Keratinocyte (primary cell): Measurements from ENCODE around the gene RETREG3. TPM values are rescaled to one million over a fixed set of nuclear protein-coding genes. Genes with fewer than 3 reads are reported as not detected.

Experiments
- DNase-seq: peaks from one replicate; pipeline ENCODE4 v3.0.0-alpha.2; 2011; ENCODE audit warnings: low read depth, missing footprints, low spot score
- FAIRE-seq: peaks from 2 replicates; lab custom pipeline; 2011; peaks lifted over from hg19 to GRCh38; lab: Jason Lieb, UNC
- H2AFZ ChIP-seq: 2 replicates; pipeline ENCODE4 v1.6.0; 2012; ENCODE audit warnings: low read length, control low read depth, inconsistent platforms; ENCODE audit not compliant: control insufficient read depth
- H3K27ac ChIP-seq: 2 replicates; pipeline ENCODE4 v1.5.1; 2011; ENCODE audit warnings: low read length; ENCODE audit not compliant: control insufficient read depth, insufficient read depth
- H3K27me3 ChIP-seq: 3 replicates; pipeline ENCODE4 v1.6.0; 2011; ENCODE audit warnings: low read length; ENCODE audit not compliant: control insufficient read depth, insufficient read depth; ENCODE audit errors: extremely low read depth
- H3K36me3 ChIP-seq, 2 experiments: 2 replicates in 1 of 2; 3 replicates in 1 of 2; pipeline ENCODE4 v1.5.1; 2011; ENCODE audit warnings: low read length in 2 of 2, mild to moderate bottlenecking in 1 of 2; ENCODE audit not compliant: control insufficient read depth in 2 of 2, insufficient read depth in 2 of 2; ENCODE audit errors: extremely low read depth in 1 of 2
- H3K4me1 ChIP-seq: 3 replicates; pipeline ENCODE4 v1.5.1; 2011; ENCODE audit warnings: low read length; ENCODE audit not compliant: control insufficient read depth, insufficient read depth; ENCODE audit errors: extremely low read depth
- H3K4me2 ChIP-seq: 3 replicates; pipeline ENCODE4 v1.6.0; 2011; ENCODE audit warnings: low read depth, low read length; ENCODE audit not compliant: control insufficient read depth, insufficient read depth; ENCODE audit errors: extremely low read depth
- H3K4me3 ChIP-seq, 3 experiments: fragments of 200-600 bp in 1 of 3; sonication (generic) in 1 of 3; 2 replicates in 2 of 3; 3 replicates in 1 of 3; pipeline ENCODE4 v1.5.1; 2011 to 2016; ENCODE audit warnings: low read length in 3 of 3, mild to moderate bottlenecking in 3 of 3, control low read depth in 2 of 3, inconsistent platforms in 1 of 3, low read depth in 1 of 3, mixed read lengths in 1 of 3, mixed run types in 1 of 3, moderate library complexity in 1 of 3; ENCODE audit not compliant: control insufficient read depth in 2 of 3, insufficient read depth in 2 of 3; ENCODE audit errors: extremely low read depth in 1 of 3
- H3K79me2 ChIP-seq: 2 replicates; pipeline ENCODE4 v1.6.0; 2012; ENCODE audit warnings: low read length; ENCODE audit not compliant: control insufficient read depth, insufficient read depth
- H3K9ac ChIP-seq: 3 replicates; pipeline ENCODE4 v1.6.0; 2011; ENCODE audit warnings: low read length; ENCODE audit not compliant: control insufficient read depth, insufficient read depth; ENCODE audit errors: extremely low read depth
- H3K9me1 ChIP-seq: 3 replicates; pipeline ENCODE4 v1.6.0; 2011; ENCODE audit warnings: low read length; ENCODE audit not compliant: control insufficient read depth, insufficient read depth; ENCODE audit errors: extremely low read depth
- H3K9me3 ChIP-seq: 2 replicates; pipeline ENCODE4 v1.5.1; 2012; ENCODE audit warnings: low read depth, low read length; ENCODE audit not compliant: control insufficient read depth
- H4K20me1 ChIP-seq: 3 replicates; pipeline ENCODE4 v1.6.0; 2011; ENCODE audit warnings: low read length; ENCODE audit not compliant: control insufficient read depth, insufficient read depth; ENCODE audit errors: extremely low read depth
- CTCF ChIP-seq, 3 experiments: IDR thresholded peaks in 1 of 3; conservative IDR thresholded peaks in 1 of 3; optimal IDR thresholded peaks in 1 of 3; 2 replicates in 2 of 3; 3 replicates in 1 of 3; pipeline versions ENCODE3 to v1.5.1; 2011; ENCODE audit warnings: low read length in 3 of 3, mild to moderate bottlenecking in 3 of 3, moderate library complexity in 2 of 3, control low read depth in 1 of 3, inconsistent platforms in 1 of 3; ENCODE audit not compliant: insufficient read depth in 2 of 3; ENCODE audit errors: extremely low read depth in 1 of 3
- EZH2 ChIP-seq: IDR thresholded peaks from one replicate; pipeline ENCODE4 v1.6.1; 2012; ENCODE audit warnings: inconsistent platforms, mild to moderate bottlenecking, low read length, moderate library complexity
- dilution Hi-C: fragments of 300-500 bp; cut with MboI; formaldehyde crosslinking; loops from one replicate; pipeline ENCODE4 v1.7.0; 2020; ENCODE audit warnings: low sequenced_read_pairs; ENCODE audit not compliant: extremely low pct_ligation_motif_present
- polyA plus RNA-seq, 5 experiments: library from polyadenylated mRNA; depleted of rRNA in 3 of 5; stranded (reverse) in 3 of 5; stranded (forward) in 1 of 5; unstranded in 1 of 5; fragments of >200 nt; gene quantifications; 1 replicate in 1 of 5; 2 replicates in 3 of 5; 3 replicates in 1 of 5; pipeline versions ENCODE4 v1.2.1 to v1.2.3, GENCODE V29; 2011 to 2012; ENCODE audit warnings: missing spikeins in 2 of 5, low read depth in 1 of 5, low replicate concordance in 1 of 5

RETREG3 gene
- polyA plus RNA-seq, 1 donor (not counting 4 experiments of a cell fraction or from before 2014, with no cell fraction given) = 25.2 TPM

DNA sequence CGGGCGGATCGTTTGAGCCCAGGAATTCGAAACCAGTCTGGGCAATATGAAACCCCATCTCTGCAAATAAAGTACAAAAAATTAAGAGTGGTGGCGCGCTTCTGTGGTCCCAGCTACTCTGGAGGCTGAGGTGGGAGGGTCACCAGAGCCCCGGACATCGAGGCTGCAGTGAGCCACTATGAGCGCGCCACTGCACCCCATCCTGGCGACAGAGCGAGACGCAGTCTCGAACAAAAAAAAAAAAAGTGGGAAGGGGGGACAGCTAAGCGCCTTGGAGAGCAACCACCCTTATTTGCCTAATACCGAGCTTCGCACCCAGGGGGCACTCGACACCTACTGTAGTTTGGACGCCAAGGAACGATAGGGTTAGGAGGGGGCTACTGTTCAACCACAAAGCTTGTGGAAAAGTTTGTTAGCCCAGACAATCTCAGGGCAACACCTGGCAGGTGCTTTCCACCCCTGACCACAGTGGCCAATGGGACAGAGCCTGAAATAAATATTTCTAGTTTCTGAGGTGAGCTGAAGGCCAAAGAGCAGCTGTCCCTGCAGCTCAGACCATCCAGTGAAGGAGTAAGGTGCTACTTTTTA is 30.8 kb downstream of the RETREG3 start:
- FAIRE-seq (no peak), DNase-seq (no peak)
- Histone ChIP-seq H3K4me2 (peak overlapping the region; percentile 88), H3K9me3 (no peaks in the 10 kb centered on the region), H3K27me3 (no peaks in the 10 kb centered on the region), H3K9me1 (no peaks in the 10 kb centered on the region), H3K9ac (peak overlapping the region; percentile 92), H3K4me1 (peaks cover 18% of the 10 kb centered on the region), H3K27ac (peak overlapping the region; percentile 79), H2AFZ (no peak overlapping the region), H4K20me1 (no peaks in the 10 kb centered on the region), H3K4me3 (peak overlapping the region; percentile 76 to 98 (median 92)), H3K36me3 (peaks cover 28 to 40% of the 10 kb centered on the region in 2 experiments), H3K79me2 (peaks cover 30% of the 10 kb centered on the region)
- TF ChIP-seq EZH2 = no peak
- TF ChIP-seq CTCF (optimal IDR thresholded peaks at IDR 0.05 in 1 of 3, IDR thresholded peaks at IDR 0.05 in 1 of 3, conservative IDR thresholded peaks at IDR 0.05 in 1 of 3; ENCODE audit: extremely low read depth in 1 of 3, insufficient read depth in 2 of 3, low read length in 3 of 3) = peak; percentile 82 to 83 (median 83)
- dilution Hi-C loops = no loop called here

DNA sequence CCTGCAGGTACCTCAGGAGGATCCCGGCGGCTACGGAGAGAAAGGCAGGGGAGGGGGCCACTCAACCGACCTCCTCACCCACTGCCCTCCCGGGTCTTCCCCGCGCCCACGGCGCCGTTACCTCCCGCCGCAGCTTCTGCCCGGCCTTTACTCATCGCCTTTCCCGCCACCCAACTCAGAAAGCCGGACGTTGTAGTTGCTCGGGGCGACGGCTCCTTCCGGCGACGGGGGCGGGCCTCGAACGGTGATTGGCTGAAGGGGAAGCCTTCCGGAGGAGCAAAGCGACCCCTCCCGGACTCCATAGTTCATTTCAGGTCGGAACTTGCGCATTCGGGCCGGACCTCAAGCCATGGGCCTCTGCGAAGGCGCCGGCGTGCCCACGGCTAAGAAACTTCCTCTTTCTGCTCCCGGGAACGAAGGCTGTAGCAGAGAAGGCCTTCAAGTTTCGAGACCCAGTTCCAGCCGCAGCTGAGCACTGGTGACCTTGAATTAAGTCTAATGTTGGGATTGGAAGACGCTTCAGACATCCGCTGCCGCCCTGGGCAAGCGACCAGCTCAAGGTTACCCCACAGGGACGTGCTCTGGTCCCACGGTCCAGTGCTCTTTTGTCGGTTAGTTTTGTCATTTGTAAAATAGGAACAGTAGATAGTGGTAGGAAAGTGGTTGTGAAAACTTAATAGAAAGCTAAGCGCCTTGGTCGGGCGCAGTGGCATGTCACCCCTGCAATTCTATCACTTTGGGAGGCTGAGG is 31.5 kb downstream of the RETREG3 start, which contains the start of gene PSMC3IP:
Gene PSMC3IP (minus strand): TSS at position 198 of the 750 bp plus-strand sequence. CDS start 43 bp downstream, at position 155.
- Histone ChIP-seq H3K4me2 (peak within 1 kb of the TSS; percentile 88), H3K9ac (peak within 1 kb of the TSS; percentile 92), H3K4me3 (peak within 1 kb of the TSS; percentile 76 to 98 (median 92)), H3K27ac (peak within 1 kb of the TSS; percentile 79), H3K4me1 (peaks cover 18% of the 10 kb centered on the region), H3K9me3 (no peaks in the 10 kb centered on the region), H3K27me3 (no peaks in the 10 kb centered on the region), H2AFZ (peak within 1 kb of the TSS; percentile 88), H3K36me3 (peaks cover 31 to 41% of the 10 kb centered on the region in 2 experiments), H4K20me1 (no peaks in the 10 kb centered on the region), H3K79me2 (peaks cover 30% of the 10 kb centered on the region), H3K9me1 (no peaks in the 10 kb centered on the region)
- TF ChIP-seq CTCF (optimal IDR thresholded peaks at IDR 0.05 in 1 of 3, IDR thresholded peaks at IDR 0.05 in 1 of 3, conservative IDR thresholded peaks at IDR 0.05 in 1 of 3; ENCODE audit: extremely low read depth in 1 of 3, insufficient read depth in 2 of 3, low read length in 3 of 3) (peak; percentile 39 to 50 (median 47)), EZH2 (no peak)
- peak; percentile 74 for DNase-seq
- FAIRE-seq = peak; percentile 9
- dilution Hi-C loops = no loop called here
